PC-3 (cell line): Measurements from ENCODE around the gene FAM25G. TPM values are rescaled to one million over a fixed set of nuclear protein-coding genes. Genes with fewer than 3 reads are reported as not detected.
"Not testable (repeated sequence)": the region's sequence is repeated elsewhere in the genome, so short reads cannot be mapped to it uniquely, and the experiment has no call there.

Experiments
- ATAC-seq: fragments of 200-7000 bp; cut with Tn5 transposase; 2 replicates; pipeline ENCODE4 v1.9.1; 2020; ENCODE audit warnings: mild to moderate bottlenecking, moderate library complexity
- BruUV-seq: library from RNA; stranded (reverse); fragments of 400-500 nt; replicated peaks from 2 replicates; lab custom pipeline; 2021; lab: Mats Ljungman, UMichigan
- CTCF ChIA-PET: fragments of 300-600 bp; sonication (Branson Sonifier 250); formaldehyde crosslinking; loops from one replicate; lab custom pipeline; 2022; ENCODE audit warnings: antibody characterized with exemption; lab: Charles Lee
- POLR2A ChIA-PET: fragments of 300-600 bp; sonication (Branson Sonifier 250); formaldehyde crosslinking; loops from one replicate; lab custom pipeline; 2022; ENCODE audit warnings: antibody characterized with exemption; ENCODE audit not compliant: unreplicated experiment; lab: Charles Lee
- DNase-seq: peaks from one replicate; pipeline ENCODE4 v3.0.0-alpha.2; 2015
- H2AFZ ChIP-seq: fragments of 300-600 bp; sonication (generic); 2 replicates; pipeline ENCODE4 v1.6.0; 2016; ENCODE audit warnings: antibody characterized with exemption, low read length
- H3F3A ChIP-seq: fragments of 300-600 bp; sonication (generic); one replicate; pipeline ENCODE4 v1.6.0; 2017; ENCODE audit warnings: antibody characterized with exemption, low read length, control low read depth, mild to moderate bottlenecking; ENCODE audit not compliant: unreplicated experiment
- H3K27ac ChIP-seq: fragments of 300-600 bp; sonication (generic); 2 replicates; pipeline ENCODE4 v1.5.1; 2016; ENCODE audit warnings: mild to moderate bottlenecking, low read length
- H3K27me3 ChIP-seq: fragments of 300-600 bp; sonication (generic); 2 replicates; pipeline ENCODE4 v1.6.1; 2016; ENCODE audit warnings: low read length, mixed read lengths
- H3K36me3 ChIP-seq: fragments of 300-600 bp; sonication (generic); 2 replicates; pipeline ENCODE4 v1.6.1; 2016; ENCODE audit warnings: low read depth, mixed run types, low read length, mixed read lengths
- H3K4me1 ChIP-seq: fragments of 300-600 bp; sonication (generic); 2 replicates; pipeline ENCODE4 v1.5.1; 2016; ENCODE audit warnings: low read length; ENCODE audit not compliant: insufficient read depth
- H3K4me2 ChIP-seq: fragments of 300-600 bp; sonication (generic); 2 replicates; pipeline ENCODE4 v1.6.0; 2016; ENCODE audit warnings: low read length
- H3K4me3 ChIP-seq: fragments of 300-600 bp; sonication (generic); 2 replicates; pipeline ENCODE4 v1.5.1; 2016; ENCODE audit warnings: mild to moderate bottlenecking, low read length, mixed read lengths
- H3K79me2 ChIP-seq: fragments of 300-600 bp; sonication (generic); 2 replicates; pipeline ENCODE4 v1.6.1; 2017; ENCODE audit warnings: low read length, mixed read lengths
- H3K9ac ChIP-seq: fragments of 300-600 bp; sonication (generic); 2 replicates; pipeline ENCODE4 v1.6.0; 2016; ENCODE audit warnings: mild to moderate bottlenecking, low read length
- H3K9me2 ChIP-seq: fragments of 300-600 bp; sonication (generic); replicated peaks from 2 replicates; pipeline ENCODE4 v1.6.1; 2016; ENCODE audit warnings: mixed run types, low read length, mixed read lengths
- H3K9me3 ChIP-seq: fragments of 300-600 bp; sonication (generic); 2 replicates; pipeline ENCODE4 v1.6.1; 2016; ENCODE audit warnings: low read length, mixed read lengths
- H4K20me1 ChIP-seq: fragments of 300-600 bp; sonication (generic); 2 replicates; pipeline ENCODE4 v1.6.1; 2016; ENCODE audit warnings: low read length, mixed read lengths
- intact Hi-C: fragments of 100-400 bp; cut with micrococcal nuclease; formaldehyde crosslinking; loops from 2 replicates; pipeline ENCODE4 v1.9.0; 2023
- total RNA-seq: library from RNA; depleted of rRNA; stranded (reverse); fragments of >200 nt; gene quantifications from 2 replicates; pipeline ENCODE4 v1.2.3, GENCODE V29; 2014

The FAM25G gene
- total RNA-seq, 1 experiment from 2014 or later: not detected

DNA sequence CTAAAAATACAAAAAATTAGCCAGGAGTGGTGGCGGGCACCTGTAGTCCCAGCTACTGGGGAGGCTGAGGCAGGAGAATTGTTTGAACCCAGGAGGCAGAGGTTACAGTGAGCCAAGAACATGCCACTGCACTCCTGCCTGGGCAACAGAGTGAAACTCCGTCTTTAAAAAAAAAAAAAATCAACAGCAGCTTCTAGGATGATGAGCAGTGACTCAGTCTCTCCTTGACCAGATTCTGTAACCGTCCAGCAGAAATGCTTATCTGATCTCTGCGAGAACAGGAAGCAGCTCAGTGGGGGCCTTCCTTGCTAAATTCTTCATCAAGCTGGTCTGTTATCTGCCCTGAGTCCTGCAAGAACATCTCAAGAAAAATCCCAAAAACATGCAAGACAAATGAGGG is 5.6 kb downstream of the FAM25G start:
- intact Hi-C loops, H3K27me3 ChIP-seq, H3K9me3 ChIP-seq, BruUV-seq, H3F3A ChIP-seq, H3K4me2 ChIP-seq, H3K9me2 ChIP-seq, ATAC-seq, CTCF ChIA-PET, H3K4me3 ChIP-seq, POLR2A ChIA-PET, H3K27ac ChIP-seq, H3K79me2 ChIP-seq, H3K9ac ChIP-seq, H3K4me1 ChIP-seq, H2AFZ ChIP-seq, H3K36me3 ChIP-seq, H4K20me1 ChIP-seq: not testable (repeated sequence)
- peak; percentile 13 for DNase-seq

DNA sequence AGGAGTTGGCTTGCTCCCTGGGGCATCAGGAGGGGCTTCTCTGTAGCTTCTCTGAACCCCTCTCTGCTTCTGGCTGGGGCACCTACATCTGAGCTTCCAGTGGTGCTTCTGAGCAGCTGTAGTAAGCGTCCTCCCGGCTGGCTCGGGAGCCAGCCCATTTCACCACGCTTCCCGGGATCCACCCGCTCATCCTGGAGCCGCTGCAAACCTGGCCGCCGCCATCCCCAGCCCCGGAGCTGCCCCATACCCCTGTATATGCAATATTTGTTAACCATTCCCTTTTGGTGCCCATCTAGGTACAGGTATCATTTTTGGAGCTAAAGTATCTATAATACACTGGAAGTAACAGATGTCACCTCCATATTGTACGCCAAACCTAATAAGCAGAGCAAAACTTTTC is 6.7 kb downstream of the FAM25G start:
- H2AFZ ChIP-seq, intact Hi-C loops, CTCF ChIA-PET, BruUV-seq, H3F3A ChIP-seq, H3K27ac ChIP-seq, DNase-seq, H3K9me2 ChIP-seq, H4K20me1 ChIP-seq, H3K27me3 ChIP-seq, H3K4me3 ChIP-seq, H3K79me2 ChIP-seq, POLR2A ChIA-PET, ATAC-seq, H3K9me3 ChIP-seq, H3K9ac ChIP-seq, H3K4me1 ChIP-seq, H3K36me3 ChIP-seq, H3K4me2 ChIP-seq: not testable (repeated sequence)

DNA sequence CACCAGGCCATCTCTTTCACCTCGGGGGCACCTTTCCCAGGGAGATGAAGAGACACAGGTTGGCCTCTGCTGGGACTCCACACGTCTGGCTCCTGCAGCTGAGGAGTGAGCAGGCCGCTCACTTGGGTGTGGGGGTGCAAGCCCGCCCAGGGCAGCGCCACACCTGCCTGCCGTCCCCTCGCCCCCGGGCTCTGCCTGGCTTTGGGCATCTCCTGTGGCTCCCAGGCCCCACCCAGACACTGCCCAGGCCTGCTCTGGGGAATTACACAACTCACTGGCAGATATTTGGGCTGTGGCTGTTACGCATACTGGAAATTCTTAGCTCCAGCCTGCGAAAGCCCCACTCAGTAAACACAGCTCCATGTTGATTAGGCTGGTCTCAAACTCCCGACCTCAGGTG is 7.6 kb downstream of the FAM25G start, which contains the start of gene ANXA8:
ANXA8 (minus strand) TSS at position 193 of the 400 bp plus-strand sequence; CDS start at position 11, 182 bp downstream.
- POLR2A ChIA-PET, H3K4me1 ChIP-seq, H4K20me1 ChIP-seq, ATAC-seq, H2AFZ ChIP-seq, H3F3A ChIP-seq, H3K27ac ChIP-seq, H3K4me3 ChIP-seq, CTCF ChIA-PET, H3K27me3 ChIP-seq, H3K36me3 ChIP-seq, intact Hi-C loops, H3K9me2 ChIP-seq, H3K4me2 ChIP-seq, H3K9me3 ChIP-seq, BruUV-seq, H3K79me2 ChIP-seq, DNase-seq, H3K9ac ChIP-seq: not testable (repeated sequence)

DNA sequence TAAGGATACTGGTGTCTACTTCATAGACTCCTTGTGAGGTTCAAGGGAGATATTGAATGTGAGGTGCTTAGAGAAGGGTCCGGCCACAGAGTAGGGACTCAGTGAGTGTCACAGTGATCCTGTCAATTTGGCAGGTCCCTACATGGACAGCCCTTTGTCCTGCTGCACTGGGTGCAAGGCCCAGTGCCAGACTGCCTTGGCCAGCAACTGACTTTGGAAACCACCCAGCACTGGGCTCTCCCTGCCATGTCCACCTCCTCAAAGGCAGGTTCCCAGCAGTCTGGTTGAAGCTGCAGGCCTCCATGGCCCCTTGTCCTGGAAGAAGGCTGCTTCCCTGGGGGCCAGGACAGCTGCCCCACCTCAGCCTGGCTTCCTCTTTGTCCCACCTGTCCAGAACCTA is 9.1 kb downstream of the FAM25G start:
- H3K79me2 ChIP-seq, H3K36me3 ChIP-seq, BruUV-seq, H3K9me2 ChIP-seq, H3K4me2 ChIP-seq, H4K20me1 ChIP-seq, H3K4me3 ChIP-seq, H3K4me1 ChIP-seq, CTCF ChIA-PET, H3K9ac ChIP-seq, DNase-seq, H3K9me3 ChIP-seq, POLR2A ChIA-PET, ATAC-seq, H3F3A ChIP-seq, H2AFZ ChIP-seq, H3K27me3 ChIP-seq, intact Hi-C loops: not testable (repeated sequence)
- peak overlapping the region; percentile 69; the same call in 1 of the 2 replicates for H3K27ac ChIP-seq

DNA sequence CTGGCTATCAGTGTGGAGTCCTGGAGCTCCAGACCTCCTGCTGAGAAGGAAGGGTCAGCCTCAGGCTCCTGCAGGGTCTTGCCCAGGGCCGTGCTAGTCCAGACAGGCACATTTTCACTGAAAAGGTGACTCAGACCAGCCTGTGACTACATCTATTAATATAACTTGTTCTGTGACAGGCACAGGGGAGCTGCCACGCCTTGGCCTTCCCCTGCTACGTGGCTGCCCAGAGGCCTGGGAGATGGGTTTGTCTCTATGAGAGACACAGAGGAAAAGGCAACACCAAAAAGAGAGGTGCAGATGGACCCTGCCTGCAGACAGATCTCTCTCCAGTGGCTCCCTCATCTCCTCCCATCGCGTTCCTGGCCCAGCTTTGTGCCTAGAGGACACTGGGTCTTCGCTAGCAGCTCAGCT is 9.7 kb downstream of the FAM25G start:
- H3K4me3 ChIP-seq, H3K9ac ChIP-seq, H3K27me3 ChIP-seq, H4K20me1 ChIP-seq, H3K4me1 ChIP-seq, CTCF ChIA-PET, H3K79me2 ChIP-seq, H3F3A ChIP-seq, BruUV-seq, H2AFZ ChIP-seq, DNase-seq, H3K9me3 ChIP-seq, intact Hi-C loops, H3K36me3 ChIP-seq, H3K9me2 ChIP-seq, H3K4me2 ChIP-seq, POLR2A ChIA-PET: not testable (repeated sequence)
- H3K27ac ChIP-seq: peak overlapping the region; percentile 69
- peak; percentile 77 for ATAC-seq

DNA sequence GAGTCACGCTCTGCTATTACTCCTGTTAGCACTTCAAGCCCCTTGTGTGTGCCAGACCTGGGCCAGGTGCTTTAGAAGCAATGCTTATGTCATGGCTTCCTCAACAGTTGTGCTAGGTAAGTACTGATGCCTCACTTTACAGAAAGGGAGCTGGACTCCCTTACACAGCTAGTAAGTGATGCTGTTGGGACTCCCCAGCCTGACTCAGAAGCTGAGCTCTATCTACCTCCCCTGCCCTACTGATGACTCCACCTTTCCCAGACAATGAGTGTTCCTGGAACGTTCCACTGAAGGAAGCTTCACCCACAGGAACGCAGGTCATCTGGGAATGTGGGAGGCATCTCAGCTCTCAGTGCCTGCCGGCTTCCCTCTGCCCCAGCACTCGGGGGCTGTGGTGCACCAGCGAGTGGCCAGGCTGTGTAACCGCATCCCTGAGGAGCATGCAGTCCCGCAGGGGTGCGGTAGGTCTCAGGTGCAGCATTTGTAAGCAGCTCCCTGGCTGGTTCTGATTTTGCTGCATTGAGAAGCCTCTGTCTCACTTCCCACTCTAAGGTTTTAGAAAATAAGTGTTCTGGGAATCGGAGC is 10.2 kb downstream of the FAM25G start:
- POLR2A ChIA-PET: not testable (repeated sequence)

DNA sequence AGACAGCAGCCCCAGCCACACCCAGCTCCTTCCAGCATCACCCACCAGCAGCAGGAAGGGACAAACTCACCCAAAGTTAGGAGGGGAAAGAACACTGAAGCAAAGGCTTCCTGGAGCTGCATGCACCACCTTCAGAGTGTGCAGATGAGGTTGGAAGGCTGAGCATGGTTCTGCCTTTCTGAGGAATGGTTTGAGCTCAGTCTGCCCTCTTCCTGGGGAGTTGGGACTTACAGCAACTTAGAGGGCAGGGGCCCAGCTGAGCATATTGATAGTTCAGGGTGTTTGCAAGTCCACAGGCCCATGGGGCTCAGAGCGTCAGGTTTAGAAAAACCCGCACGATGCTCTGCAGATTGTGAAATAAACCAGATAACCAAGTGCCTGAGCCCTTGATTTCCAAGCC is 11.4 kb downstream of the FAM25G start:
- H3K36me3 ChIP-seq, H3K9me2 ChIP-seq, H2AFZ ChIP-seq, H3K4me1 ChIP-seq, H3K9me3 ChIP-seq, H3K9ac ChIP-seq, BruUV-seq, H3K79me2 ChIP-seq, CTCF ChIA-PET, H3K4me3 ChIP-seq, H4K20me1 ChIP-seq, H3K27ac ChIP-seq, H3K27me3 ChIP-seq, ATAC-seq, POLR2A ChIA-PET, H3K4me2 ChIP-seq, DNase-seq, H3F3A ChIP-seq, intact Hi-C loops: not testable (repeated sequence)

More for the DNA sequence above, 10.2 kb downstream of the FAM25G start:
- H3F3A ChIP-seq, H3K9ac ChIP-seq, H3K4me1 ChIP-seq, H2AFZ ChIP-seq, H3K4me2 ChIP-seq, H3K36me3 ChIP-seq, CTCF ChIA-PET, H3K9me2 ChIP-seq, H3K27me3 ChIP-seq, H3K4me3 ChIP-seq, intact Hi-C loops, H3K79me2 ChIP-seq, H4K20me1 ChIP-seq, BruUV-seq, H3K9me3 ChIP-seq: not testable (repeated sequence)
- peak overlapping the region; percentile 61 for H3K27ac ChIP-seq
- peak; percentile 61 for DNase-seq
- ATAC-seq: peak; percentile 87
